SK-N-SH (cell line): ENCODE data around the gene SLC46A2. TPM values are rescaled to one million over a fixed set of nuclear protein-coding genes. Genes with fewer than 3 reads are reported as not detected.

Experiments used
- CTCF ChIA-PET: fragments of 300-600, 350-600 bp; formaldehyde crosslinking; extraction: SDS; loops from one replicate; lab custom pipeline; 2021; lab: Yijun Ruan, JAX
- POLR2A ChIA-PET: fragments of 350-600 bp; sonication (Branson Sonifier 250); formaldehyde crosslinking; extraction: SDS; loops from one replicate; lab custom pipeline; 2020; ENCODE audit warnings: antibody characterized with exemption, inconsistent platforms; lab: Yijun Ruan, JAX
- DNase-seq: peaks from one replicate; pipeline ENCODE4 v3.0.0; 2012
- H2AFZ ChIP-seq: fragments of 200-600 bp; sonication (generic); 2 replicates; pipeline ENCODE4 v1.8.1; 2016; ENCODE audit warnings: antibody characterized with exemption, mild to moderate bottlenecking, low read depth
- H3F3A ChIP-seq: fragments of 200-600 bp; sonication (generic); replicated peaks from 2 replicates; pipeline ENCODE3; 2016; ENCODE audit warnings: antibody characterized with exemption, mild to moderate bottlenecking; ENCODE audit not compliant: insufficient read depth
- H3K27ac ChIP-seq, 2 experiments: fragments of 200-500 bp in 1 of 2; fragments of 200-600 bp in 1 of 2; sonication (Bioruptor generic) in 1 of 2; sonication (generic), shearing (Covaris generic) in 1 of 2; 2 replicates each; pipeline versions ENCODE4 v1.5.1 to v1.6.1; 2014 to 2016; ENCODE audit warnings: low read depth in 2 of 2, inconsistent platforms in 1 of 2, low read length in 1 of 2, mild to moderate bottlenecking in 1 of 2, mixed read lengths in 1 of 2
- H3K27me3 ChIP-seq: fragments of 200-600 bp; sonication (generic), shearing (Covaris generic); 2 replicates; pipeline ENCODE4 v1.6.1; 2016; ENCODE audit warnings: mixed run types; ENCODE audit not compliant: insufficient read depth
- H3K36me3 ChIP-seq, 2 experiments: fragments of 200-500 bp in 1 of 2; fragments of 200-600 bp in 1 of 2; sonication (Bioruptor generic) in 1 of 2; sonication (generic) in 1 of 2; replicated peaks in 1 of 2; 2 replicates each; pipeline versions ENCODE3 to v1.5.1; 2014 to 2016; ENCODE audit warnings: low read length in 1 of 2, mild to moderate bottlenecking in 1 of 2; ENCODE audit not compliant: insufficient read depth in 2 of 2, control insufficient read depth in 1 of 2
- H3K4me1 ChIP-seq, 2 experiments: fragments of 200-500 bp in 1 of 2; fragments of 200-600 bp in 1 of 2; sonication (Bioruptor generic) in 1 of 2; sonication (generic), shearing (Covaris generic) in 1 of 2; 2 replicates each; pipeline versions ENCODE4 v1.5.1 to v1.6.1; 2014 to 2016; ENCODE audit warnings: low read depth in 1 of 2, low read length in 1 of 2, mixed run types in 1 of 2; ENCODE audit not compliant: insufficient read depth in 2 of 2, control insufficient read depth in 1 of 2
- H3K4me2 ChIP-seq: fragments of 200-600 bp; sonication (generic), shearing (Covaris generic); 2 replicates; pipeline ENCODE4 v1.6.1; 2017; ENCODE audit warnings: mixed run types
- H3K4me3 ChIP-seq, 2 experiments: fragments of 200-500 bp in 1 of 2; fragments of 200-600 bp in 1 of 2; sonication (Bioruptor generic) in 1 of 2; sonication (generic), shearing (Covaris generic) in 1 of 2; 2 replicates each; pipeline versions ENCODE4 v1.5.1 to v1.8.1; 2014 to 2016; ENCODE audit warnings: low read depth in 2 of 2, inconsistent platforms in 1 of 2, low read length in 1 of 2, mild to moderate bottlenecking in 1 of 2, mixed read lengths in 1 of 2, moderate library complexity in 1 of 2
- H3K79me2 ChIP-seq: fragments of 200-600 bp; sonication (generic); 2 replicates; pipeline ENCODE4 v1.8.1; 2017; ENCODE audit warnings: mild to moderate bottlenecking; ENCODE audit not compliant: insufficient read depth
- H3K9ac ChIP-seq: fragments of 200-600 bp; sonication (generic); 2 replicates; pipeline ENCODE4 v1.6.1; 2017; ENCODE audit warnings: mixed run types
- H3K9me2 ChIP-seq: fragments of 200-600 bp; sonication (generic); 2 replicates; pipeline ENCODE4 v1.6.1; 2017; ENCODE audit warnings: mixed run types
- H3K9me3 ChIP-seq: fragments of 200-600 bp; sonication (generic); 2 replicates; pipeline ENCODE4 v1.6.1; 2017; ENCODE audit warnings: mixed run types, mild to moderate bottlenecking, moderate library complexity
- H4K20me1 ChIP-seq: fragments of 200-600 bp; sonication (generic); 2 replicates; pipeline ENCODE4 v1.6.1; 2017; ENCODE audit warnings: mild to moderate bottlenecking, mixed run types; ENCODE audit not compliant: insufficient read depth
- ELF1 ChIP-seq: IDR thresholded peaks from 2 replicates; pipeline ENCODE4 v1.4.0; 2012
- EZH2phosphoT487 ChIP-seq: fragments of 200-600 bp; sonication (generic); IDR thresholded peaks from 2 replicates; pipeline ENCODE4 v1.6.1; 2017; ENCODE audit warnings: low read depth, mixed run types, mild to moderate bottlenecking, antibody characterized with exemption, moderate library complexity, borderline replicate concordance
- FOXJ3 ChIP-seq: sonication (generic); formaldehyde crosslinking; IDR thresholded peaks from 2 replicates; pipeline ENCODE4 v1.5.1; 2020; ENCODE audit warnings: mild to moderate bottlenecking, missing genetic modification reagents
- FOXM1 ChIP-seq: IDR thresholded peaks from 2 replicates; pipeline ENCODE4 v1.4.0; 2012; ENCODE audit warnings: low read depth, mild to moderate bottlenecking
- GATA2 ChIP-seq: sonication (generic); formaldehyde crosslinking; IDR thresholded peaks from 2 replicates; pipeline ENCODE4 v1.5.0; 2020; ENCODE audit warnings: mild to moderate bottlenecking, missing genetic modification reagents
- RAD21 ChIP-seq: IDR thresholded peaks from 2 replicates; pipeline ENCODE4 v1.6.1; 2012; ENCODE audit warnings: mild to moderate bottlenecking, low read length
- WGBS: methylation state at CpG from one replicate; pipeline ENCODE4 v1.1.6; 2017; ENCODE audit warnings: low lambda C conversion rate; 5-methylcytosine and 5-hydroxymethylcytosine counted together
- polyA plus RNA-seq, 3 experiments: library from polyadenylated mRNA; depleted of rRNA; stranded (reverse); fragments of >200 nt; gene quantifications; 2 replicates each; pipeline ENCODE4 v1.2.3, GENCODE V29; 2012
- TF ChIP-seq, protein P1 (sequence below): IDR thresholded peaks from 2 replicates; pipeline ENCODE4 v1.4.0; 2012; ENCODE audit warnings: low read depth, borderline replicate concordance
- TF ChIP-seq, protein P2 (sequence below): fragments of 150-350 bp; IDR thresholded peaks from 2 replicates; pipeline ENCODE4 v1.6.1; 2017; ENCODE audit warnings: antibody characterized with exemption, low read length, low read depth, borderline replicate concordance
- TF ChIP-seq, protein P3 (sequence below): fragments of 150-350 bp; IDR thresholded peaks from 2 replicates; pipeline ENCODE4 v1.6.1; 2016; ENCODE audit warnings: mild to moderate bottlenecking, low read depth, low read length

SLC46A2 gene
- polyA plus RNA-seq, 1 of the 3 experiments (the other 2 are of a cell fraction): not detected

DNA sequence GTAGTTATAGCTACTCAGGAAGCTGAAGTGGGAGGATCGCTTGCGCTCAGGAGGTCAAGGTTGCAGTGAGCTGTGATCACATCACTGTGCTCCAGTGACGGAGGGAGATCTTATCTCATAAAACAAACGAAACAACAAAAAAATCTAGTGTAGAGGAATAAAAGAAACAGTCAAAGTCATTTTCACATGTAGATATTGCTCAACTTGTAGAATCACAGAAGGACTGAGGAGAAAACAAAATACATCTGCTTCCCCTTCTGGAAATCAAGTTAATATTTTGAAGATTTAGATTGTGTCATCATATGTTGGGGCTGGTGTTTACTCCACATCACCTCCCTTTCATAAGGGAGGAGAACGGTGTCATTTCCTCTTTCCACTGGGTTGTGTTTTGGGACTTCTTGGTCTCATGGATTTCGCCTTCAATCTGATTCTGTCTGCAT is 8.2 kb upstream of the SLC46A2 start:
- H3K4me1 ChIP-seq: no peaks in the 10 kb centered on the region
- no peaks in the 10 kb centered on the region for H3F3A ChIP-seq
- CTCF ChIA-PET: interaction anchor here (0.6 to 2.1 kb wide), 2 partner anchors 12 to 537 kb away, joined by 3 to 5 read pairs; no protein-coding TSS in a partner anchor
- no peak overlapping the region for H3K9ac ChIP-seq
- no peak overlapping the region for H2AFZ ChIP-seq
- no peaks in the 10 kb centered on the region for H3K36me3 ChIP-seq
- H3K4me2 ChIP-seq: no peak overlapping the region
- H3K9me2 ChIP-seq: no peaks in the 10 kb centered on the region
- no peaks in the 10 kb centered on the region for H4K20me1 ChIP-seq
- H3K4me3 ChIP-seq: no peak overlapping the region
- 32% methylated on average over 6 of the region's 6 CpGs for WGBS
- no peak overlapping the region for H3K27ac ChIP-seq
- TF ChIP-seq EZH2phosphoT487: no peak
- TF ChIP-seq GATA2 (CRISPR knock-in tag): no peak
- no peak for TF ChIP-seq FOXM1
- TF ChIP-seq, protein P1, sequence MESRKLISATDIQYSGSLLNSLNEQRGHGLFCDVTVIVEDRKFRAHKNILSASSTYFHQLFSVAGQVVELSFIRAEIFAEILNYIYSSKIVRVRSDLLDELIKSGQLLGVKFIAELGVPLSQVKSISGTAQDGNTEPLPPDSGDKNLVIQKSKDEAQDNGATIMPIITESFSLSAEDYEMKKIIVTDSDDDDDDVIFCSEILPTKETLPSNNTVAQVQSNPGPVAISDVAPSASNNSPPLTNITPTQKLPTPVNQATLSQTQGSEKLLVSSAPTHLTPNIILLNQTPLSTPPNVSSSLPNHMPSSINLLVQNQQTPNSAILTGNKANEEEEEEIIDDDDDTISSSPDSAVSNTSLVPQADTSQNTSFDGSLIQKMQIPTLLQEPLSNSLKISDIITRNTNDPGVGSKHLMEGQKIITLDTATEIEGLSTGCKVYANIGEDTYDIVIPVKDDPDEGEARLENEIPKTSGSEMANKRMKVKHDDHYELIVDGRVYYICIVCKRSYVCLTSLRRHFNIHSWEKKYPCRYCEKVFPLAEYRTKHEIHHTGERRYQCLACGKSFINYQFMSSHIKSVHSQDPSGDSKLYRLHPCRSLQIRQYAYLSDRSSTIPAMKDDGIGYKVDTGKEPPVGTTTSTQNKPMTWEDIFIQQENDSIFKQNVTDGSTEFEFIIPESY: no peak
- TF ChIP-seq ELF1: no peak
- TF ChIP-seq, protein P2, sequence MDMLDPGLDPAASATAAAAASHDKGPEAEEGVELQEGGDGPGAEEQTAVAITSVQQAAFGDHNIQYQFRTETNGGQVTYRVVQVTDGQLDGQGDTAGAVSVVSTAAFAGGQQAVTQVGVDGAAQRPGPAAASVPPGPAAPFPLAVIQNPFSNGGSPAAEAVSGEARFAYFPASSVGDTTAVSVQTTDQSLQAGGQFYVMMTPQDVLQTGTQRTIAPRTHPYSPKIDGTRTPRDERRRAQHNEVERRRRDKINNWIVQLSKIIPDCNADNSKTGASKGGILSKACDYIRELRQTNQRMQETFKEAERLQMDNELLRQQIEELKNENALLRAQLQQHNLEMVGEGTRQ: no peak
- TF ChIP-seq, all 33 proteins: peak for 0
- DNase-seq: no peak
- Histone ChIP-seq H3K9me3 (no peaks in the 10 kb centered on the region), H3K79me2 (no peaks in the 10 kb centered on the region), H3K27me3 (no peaks in the 10 kb centered on the region)
- POLR2A ChIA-PET: no interaction called here

DNA sequence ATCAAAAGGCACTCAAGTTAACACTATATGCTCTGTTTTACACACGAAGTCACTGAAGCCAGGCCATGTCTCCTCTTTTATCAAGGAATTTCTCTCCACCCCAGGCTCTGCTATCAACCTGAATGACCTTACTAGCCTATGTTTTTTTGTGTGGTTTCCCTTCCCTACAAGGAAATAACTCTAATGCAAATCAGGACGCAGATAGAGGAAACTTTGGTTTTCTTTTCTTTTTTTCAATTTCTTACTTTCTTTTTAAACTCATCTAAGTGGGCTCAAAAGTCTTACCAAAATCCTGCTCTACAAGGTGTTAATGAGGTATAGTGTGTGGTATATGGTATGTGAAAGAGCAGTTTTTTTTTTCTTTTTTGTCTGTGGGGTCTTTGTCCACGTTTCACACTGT is 5.5 kb upstream of the SLC46A2 start:
- TF ChIP-seq RAD21: no peak
- TF ChIP-seq FOXJ3 (CRISPR knock-in tag): no peak
- no peak for TF ChIP-seq EZH2phosphoT487
- TF ChIP-seq, protein P3, sequence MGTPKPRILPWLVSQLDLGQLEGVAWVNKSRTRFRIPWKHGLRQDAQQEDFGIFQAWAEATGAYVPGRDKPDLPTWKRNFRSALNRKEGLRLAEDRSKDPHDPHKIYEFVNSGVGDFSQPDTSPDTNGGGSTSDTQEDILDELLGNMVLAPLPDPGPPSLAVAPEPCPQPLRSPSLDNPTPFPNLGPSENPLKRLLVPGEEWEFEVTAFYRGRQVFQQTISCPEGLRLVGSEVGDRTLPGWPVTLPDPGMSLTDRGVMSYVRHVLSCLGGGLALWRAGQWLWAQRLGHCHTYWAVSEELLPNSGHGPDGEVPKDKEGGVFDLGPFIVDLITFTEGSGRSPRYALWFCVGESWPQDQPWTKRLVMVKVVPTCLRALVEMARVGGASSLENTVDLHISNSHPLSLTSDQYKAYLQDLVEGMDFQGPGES: no peak
- TF ChIP-seq FOXM1: no peak
- Histone ChIP-seq H4K20me1 (no peaks in the 10 kb centered on the region), H3K4me2 (no peak overlapping the region), H3K27me3 (no peaks in the 10 kb centered on the region), H3K79me2 (no peaks in the 10 kb centered on the region), H3K9me3 (no peaks in the 10 kb centered on the region), H3F3A (no peaks in the 10 kb centered on the region), H3K27ac (no peak overlapping the region), H2AFZ (no peak overlapping the region), H3K4me3 (no peak overlapping the region), H3K36me3 (no peaks in the 10 kb centered on the region), H3K9ac (no peak overlapping the region), H3K4me1 (no peaks in the 10 kb centered on the region), H3K9me2 (no peaks in the 10 kb centered on the region)
- ChIA-PET POLR2A (no interaction called here), CTCF (no interaction called here)
- 18% methylated on average over 3 of the region's 3 CpGs for WGBS
- DNase-seq: no peak
